Bronchial epithelial cell (primary cell): ENCODE data around the gene HDAC4. TPM values are rescaled to one million over a fixed set of nuclear protein-coding genes. Genes with fewer than 3 reads are reported as not detected.

Experiments
- DNase-seq: peaks from one replicate; pipeline ENCODE4 v3.0.0-alpha.2; 2010; ENCODE audit warnings: low read depth
- FAIRE-seq: peaks from 2 replicates; lab custom pipeline; 2011; peaks lifted over from hg19 to GRCh38; lab: Jason Lieb, UNC
- H3K27me3 ChIP-seq: 2 replicates; pipeline ENCODE4 v1.5.1; 2011; ENCODE audit warnings: low read length; ENCODE audit not compliant: control insufficient read depth, insufficient read depth
- H3K36me3 ChIP-seq: 2 replicates; pipeline ENCODE4 v1.5.1; 2011; ENCODE audit warnings: low read length; ENCODE audit not compliant: control insufficient read depth, insufficient read depth
- H3K4me3 ChIP-seq: 2 replicates; pipeline ENCODE4 v1.5.1; 2011; ENCODE audit warnings: mild to moderate bottlenecking, low read depth, low read length, control low read depth
- total RNA-seq: library from RNA; depleted of rRNA; stranded (reverse); fragments of >200 nt; gene quantifications from 2 replicates; pipeline ENCODE4 v1.2.1, GENCODE V29; 2014
- TF ChIP-seq, protein P1 (sequence below): IDR thresholded peaks from 2 replicates; pipeline ENCODE4 v1.5.1; 2011; ENCODE audit warnings: mild to moderate bottlenecking, moderate library complexity, low read length, control low read depth, inconsistent platforms; ENCODE audit not compliant: insufficient read depth, severe bottlenecking

HDAC4 gene
- total RNA-seq, 1 donor from 2014 or later = 5.3 TPM

DNA sequence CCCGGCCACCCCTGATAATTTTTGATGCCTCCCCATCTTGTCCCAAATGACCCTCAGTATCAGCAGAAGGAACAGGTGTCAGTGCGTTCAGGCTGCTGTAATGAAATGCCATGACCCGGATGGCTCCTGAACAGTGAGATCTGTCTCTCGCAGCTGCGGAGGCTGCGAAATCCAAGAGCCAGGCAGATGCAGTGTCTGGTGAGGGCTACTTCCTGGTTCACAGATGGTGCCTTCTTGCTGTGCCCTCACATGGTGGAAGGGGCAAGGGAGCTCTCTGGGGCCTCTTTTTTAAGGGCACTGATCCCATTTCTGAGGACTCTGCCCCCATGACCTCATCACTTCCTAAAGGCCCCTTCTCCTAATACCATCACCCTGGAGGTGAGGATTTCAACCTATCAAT, 400.7 kb downstream of the HDAC4 start:
- TF ChIP-seq, protein P1, sequence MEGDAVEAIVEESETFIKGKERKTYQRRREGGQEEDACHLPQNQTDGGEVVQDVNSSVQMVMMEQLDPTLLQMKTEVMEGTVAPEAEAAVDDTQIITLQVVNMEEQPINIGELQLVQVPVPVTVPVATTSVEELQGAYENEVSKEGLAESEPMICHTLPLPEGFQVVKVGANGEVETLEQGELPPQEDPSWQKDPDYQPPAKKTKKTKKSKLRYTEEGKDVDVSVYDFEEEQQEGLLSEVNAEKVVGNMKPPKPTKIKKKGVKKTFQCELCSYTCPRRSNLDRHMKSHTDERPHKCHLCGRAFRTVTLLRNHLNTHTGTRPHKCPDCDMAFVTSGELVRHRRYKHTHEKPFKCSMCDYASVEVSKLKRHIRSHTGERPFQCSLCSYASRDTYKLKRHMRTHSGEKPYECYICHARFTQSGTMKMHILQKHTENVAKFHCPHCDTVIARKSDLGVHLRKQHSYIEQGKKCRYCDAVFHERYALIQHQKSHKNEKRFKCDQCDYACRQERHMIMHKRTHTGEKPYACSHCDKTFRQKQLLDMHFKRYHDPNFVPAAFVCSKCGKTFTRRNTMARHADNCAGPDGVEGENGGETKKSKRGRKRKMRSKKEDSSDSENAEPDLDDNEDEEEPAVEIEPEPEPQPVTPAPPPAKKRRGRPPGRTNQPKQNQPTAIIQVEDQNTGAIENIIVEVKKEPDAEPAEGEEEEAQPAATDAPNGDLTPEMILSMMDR = no peak
- FAIRE-seq = peak; percentile 13
- Histone ChIP-seq H3K4me3 (no peak overlapping the region), H3K27me3 (peaks cover 10% of the 10 kb centered on the region), H3K36me3 (no peaks in the 10 kb centered on the region)
- no peak for DNase-seq

DNA sequence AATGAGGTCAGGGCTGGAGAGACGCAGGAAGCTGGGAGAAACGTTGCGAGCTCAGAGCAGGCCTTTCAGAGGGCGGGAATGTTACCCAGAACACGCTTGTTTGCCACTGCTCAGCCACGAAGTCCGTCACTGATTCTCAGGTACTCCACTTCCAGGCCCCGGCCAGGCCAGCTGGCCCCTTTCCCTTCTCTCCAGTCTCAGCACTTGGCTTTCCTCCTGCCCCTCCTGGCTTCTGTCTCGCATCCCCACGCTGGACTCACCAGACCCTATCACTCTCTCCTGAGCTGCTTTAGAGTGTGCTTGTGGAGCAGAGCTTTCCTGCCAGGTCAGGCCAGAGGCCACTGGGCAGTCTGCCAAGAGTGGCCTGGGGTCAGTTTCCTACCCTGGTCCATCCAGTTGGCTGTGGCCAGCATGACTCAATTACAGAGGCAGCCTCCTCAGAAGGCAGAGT, 401.5 kb downstream of the HDAC4 start:
- TF ChIP-seq, protein P1 = no peak
- H3K4me3 ChIP-seq = no peak overlapping the region
- DNase-seq = no peak
- no peak for FAIRE-seq
- H3K36me3 ChIP-seq = no peaks in the 10 kb centered on the region
- peaks cover 10% of the 10 kb centered on the region for H3K27me3 ChIP-seq

DNA sequence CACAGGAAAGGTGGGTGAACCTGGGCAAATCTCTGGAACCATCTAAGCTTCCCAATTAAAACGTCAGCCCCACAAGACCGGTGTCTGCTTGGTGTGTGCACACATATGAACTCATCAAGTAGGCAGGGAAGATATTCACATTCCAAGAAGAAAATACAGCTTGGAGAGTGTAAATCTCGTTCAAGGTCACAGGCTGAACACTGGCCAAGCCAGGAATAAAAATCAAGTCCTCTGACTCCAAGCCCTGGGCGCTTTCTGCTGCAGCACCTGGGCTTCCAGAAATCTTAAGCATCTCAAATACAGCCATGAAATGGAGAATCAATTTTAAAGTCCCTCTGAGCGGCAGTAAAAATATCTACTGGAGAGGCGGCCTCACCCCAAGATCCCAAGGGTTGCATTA, 402.0 kb downstream of the HDAC4 start:
- Histone ChIP-seq H3K36me3 (no peaks in the 10 kb centered on the region), H3K4me3 (no peak overlapping the region), H3K27me3 (peaks cover 6% of the 10 kb centered on the region)
- no peak for FAIRE-seq
- DNase-seq = no peak
- TF ChIP-seq, protein P1 = no peak
